Measurements from ENCODE around the gene ARHGAP45.
A peak's percentile ranks its signal among the peaks of the same experiment; 100 is the strongest.

Gene ARHGAP45

DNA sequence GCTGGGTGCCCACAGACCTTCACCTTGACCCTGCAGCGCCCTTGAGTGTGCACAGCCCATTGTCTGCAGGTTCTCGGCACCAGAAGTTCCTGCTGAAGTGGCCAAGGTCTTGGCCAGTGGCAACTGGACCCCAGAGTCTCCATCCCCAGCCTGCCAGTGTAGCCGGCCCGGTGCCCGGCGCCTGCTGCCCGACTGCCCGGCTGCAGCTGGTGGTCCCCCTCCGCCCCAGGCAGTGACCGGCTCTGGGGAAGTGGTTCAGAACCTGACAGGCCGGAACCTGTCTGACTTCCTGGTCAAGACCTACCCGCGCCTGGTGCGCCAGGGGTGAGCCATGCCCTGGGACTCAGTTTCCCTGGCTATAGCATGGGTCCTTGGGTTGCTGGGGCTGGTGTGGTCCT, 11.9 kb upstream of the ARHGAP45 start:
- in situ Hi-C loops (cut with MboI; ENCODE audit: low pct_unique_long_range_greater_than_20kb, low sequenced_read_pairs, unreplicated experiment): no loop called here
- TF ChIP-seq, protein P1, sequence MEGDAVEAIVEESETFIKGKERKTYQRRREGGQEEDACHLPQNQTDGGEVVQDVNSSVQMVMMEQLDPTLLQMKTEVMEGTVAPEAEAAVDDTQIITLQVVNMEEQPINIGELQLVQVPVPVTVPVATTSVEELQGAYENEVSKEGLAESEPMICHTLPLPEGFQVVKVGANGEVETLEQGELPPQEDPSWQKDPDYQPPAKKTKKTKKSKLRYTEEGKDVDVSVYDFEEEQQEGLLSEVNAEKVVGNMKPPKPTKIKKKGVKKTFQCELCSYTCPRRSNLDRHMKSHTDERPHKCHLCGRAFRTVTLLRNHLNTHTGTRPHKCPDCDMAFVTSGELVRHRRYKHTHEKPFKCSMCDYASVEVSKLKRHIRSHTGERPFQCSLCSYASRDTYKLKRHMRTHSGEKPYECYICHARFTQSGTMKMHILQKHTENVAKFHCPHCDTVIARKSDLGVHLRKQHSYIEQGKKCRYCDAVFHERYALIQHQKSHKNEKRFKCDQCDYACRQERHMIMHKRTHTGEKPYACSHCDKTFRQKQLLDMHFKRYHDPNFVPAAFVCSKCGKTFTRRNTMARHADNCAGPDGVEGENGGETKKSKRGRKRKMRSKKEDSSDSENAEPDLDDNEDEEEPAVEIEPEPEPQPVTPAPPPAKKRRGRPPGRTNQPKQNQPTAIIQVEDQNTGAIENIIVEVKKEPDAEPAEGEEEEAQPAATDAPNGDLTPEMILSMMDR (IDR thresholded peaks at IDR 0.05; ENCODE audit: extremely low read depth, insufficient read depth, missing control alignments): no peak
- DNase-seq (ENCODE audit: low spot score): no peak

DNA sequence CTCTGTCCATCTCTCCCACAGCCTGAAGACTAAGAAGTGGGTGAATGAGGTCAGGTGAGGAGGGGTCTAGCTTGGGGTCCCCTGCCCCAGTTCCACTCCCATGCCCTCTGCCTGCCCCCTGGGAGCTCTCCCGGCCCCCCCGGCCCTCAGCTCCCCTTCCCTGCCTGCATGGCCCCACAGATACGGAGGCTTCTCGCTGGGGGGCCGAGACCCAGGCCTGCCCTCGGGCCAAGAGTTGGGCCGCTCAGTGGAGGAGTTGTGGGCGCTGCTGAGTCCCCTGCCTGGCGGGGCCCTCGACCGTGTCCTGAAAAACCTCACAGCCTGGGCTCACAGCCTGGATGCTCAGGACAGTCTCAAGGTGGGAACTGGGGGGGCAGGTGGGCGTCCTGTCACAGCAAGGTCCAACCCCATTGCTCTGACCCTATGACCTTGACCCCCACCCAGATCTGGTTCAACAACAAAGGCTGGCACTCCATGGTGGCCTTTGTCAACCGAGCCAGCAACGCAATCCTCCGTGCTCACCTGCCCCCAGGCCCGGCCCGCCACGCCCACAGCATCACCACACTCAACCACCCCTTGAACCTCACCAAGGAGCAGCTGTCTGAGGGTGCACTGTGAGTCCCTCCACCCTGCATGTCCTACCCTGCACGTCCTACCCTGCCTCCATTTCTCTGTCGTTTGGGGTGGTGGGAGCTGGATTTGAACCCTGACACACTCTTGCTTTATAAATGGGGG, 10.9 kb upstream of the ARHGAP45 start:
- in situ Hi-C loops (cut with MboI; ENCODE audit: low pct_unique_long_range_greater_than_20kb, low sequenced_read_pairs, unreplicated experiment): no loop called here
- TF ChIP-seq, protein P1 (IDR thresholded peaks at IDR 0.05; ENCODE audit: extremely low read depth, insufficient read depth, missing control alignments): no peak
- DNase-seq (ENCODE audit: low spot score): no peak

GRCh38 chr19:1057176-1057855, 9.7 kb upstream of the ARHGAP45 start:
- in situ Hi-C loops (cut with MboI; ENCODE audit: low pct_unique_long_range_greater_than_20kb, low sequenced_read_pairs, unreplicated experiment): no loop called here
- DNase-seq (ENCODE audit: low spot score): no peak
- TF ChIP-seq, protein P1 (IDR thresholded peaks at IDR 0.05; ENCODE audit: extremely low read depth, insufficient read depth, missing control alignments): peak; percentile 42

DNA sequence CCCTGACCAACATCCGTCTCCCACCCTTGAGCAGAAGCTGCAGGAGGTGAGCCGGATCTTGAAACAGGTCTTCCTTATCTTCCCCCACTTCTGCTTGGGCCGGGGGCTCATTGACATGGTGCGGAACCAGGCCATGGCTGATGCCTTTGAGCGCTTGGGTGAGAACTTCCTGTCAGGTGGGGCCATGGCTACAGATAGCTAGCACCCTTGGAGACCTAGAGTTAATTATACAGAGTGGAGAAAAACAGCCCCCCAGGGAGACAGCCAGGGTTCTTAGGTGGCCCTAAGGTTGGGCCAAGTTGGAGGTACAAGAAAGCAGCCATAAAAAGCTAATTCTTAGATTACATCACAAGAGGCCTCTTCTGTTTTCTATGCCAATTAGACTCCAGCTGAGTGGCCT, 8.9 kb upstream of the ARHGAP45 start:
- in situ Hi-C loops (cut with MboI; ENCODE audit: low pct_unique_long_range_greater_than_20kb, low sequenced_read_pairs, unreplicated experiment): no loop called here
- DNase-seq (ENCODE audit: low spot score): no peak
- TF ChIP-seq, protein P1 (IDR thresholded peaks at IDR 0.05; ENCODE audit: extremely low read depth, insufficient read depth, missing control alignments): no peak

DNA sequence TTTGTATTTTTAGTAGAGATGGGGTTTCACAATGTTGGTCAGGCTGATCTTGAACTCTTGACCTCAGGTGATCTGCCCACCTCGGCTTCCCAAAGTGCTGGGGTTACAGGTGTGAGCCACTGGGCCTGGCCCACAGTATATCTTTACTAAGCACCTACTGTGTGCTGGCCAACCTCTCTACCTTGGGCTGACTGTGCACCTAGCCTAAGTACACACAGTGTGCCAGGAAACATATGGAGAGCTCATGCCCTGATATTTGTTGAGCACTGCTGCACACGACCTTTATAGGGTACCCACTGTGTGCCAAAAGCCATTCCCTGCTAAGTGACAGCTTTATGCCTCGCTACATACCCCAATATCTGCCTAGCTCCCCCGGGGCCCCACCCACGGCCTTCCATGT, 6.3 kb upstream of the ARHGAP45 start:
- DNase-seq (ENCODE audit: low spot score): no peak
- in situ Hi-C loops (cut with MboI; ENCODE audit: low pct_unique_long_range_greater_than_20kb, low sequenced_read_pairs, unreplicated experiment): no loop called here
- TF ChIP-seq, protein P1 (IDR thresholded peaks at IDR 0.05; ENCODE audit: extremely low read depth, insufficient read depth, missing control alignments): no peak

DNA sequence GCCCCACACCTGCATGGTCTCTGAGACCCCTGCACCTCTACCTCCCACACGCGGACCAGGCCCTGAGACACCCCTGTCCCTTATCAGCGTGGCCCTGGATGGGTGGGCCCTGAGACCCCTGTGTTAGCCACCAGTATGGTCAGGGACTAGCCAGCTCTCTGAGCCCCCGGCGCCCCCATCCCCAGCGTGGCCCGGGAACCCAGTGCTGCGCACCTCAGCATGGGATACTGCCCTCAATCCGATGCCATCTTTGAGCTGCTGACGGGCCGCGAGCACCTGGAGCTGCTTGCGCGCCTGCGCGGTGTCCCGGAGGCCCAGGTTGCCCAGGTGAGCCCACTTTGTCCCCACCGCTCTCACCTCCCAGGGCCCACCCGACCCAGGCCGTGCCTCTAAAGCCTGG, 5.0 kb upstream of the ARHGAP45 start:
- in situ Hi-C loops (cut with MboI; ENCODE audit: low pct_unique_long_range_greater_than_20kb, low sequenced_read_pairs, unreplicated experiment): no loop called here
- TF ChIP-seq, protein P1 (IDR thresholded peaks at IDR 0.05; ENCODE audit: extremely low read depth, insufficient read depth, missing control alignments): no peak
- no peak for DNase-seq (ENCODE audit: low spot score)
